ENCODE results near the gene THADA.
"Not testable (repeated sequence)": the region's sequence is repeated elsewhere in the genome, so short reads cannot be mapped to it uniquely, and the experiment has no call there.

THADA gene

DNA sequence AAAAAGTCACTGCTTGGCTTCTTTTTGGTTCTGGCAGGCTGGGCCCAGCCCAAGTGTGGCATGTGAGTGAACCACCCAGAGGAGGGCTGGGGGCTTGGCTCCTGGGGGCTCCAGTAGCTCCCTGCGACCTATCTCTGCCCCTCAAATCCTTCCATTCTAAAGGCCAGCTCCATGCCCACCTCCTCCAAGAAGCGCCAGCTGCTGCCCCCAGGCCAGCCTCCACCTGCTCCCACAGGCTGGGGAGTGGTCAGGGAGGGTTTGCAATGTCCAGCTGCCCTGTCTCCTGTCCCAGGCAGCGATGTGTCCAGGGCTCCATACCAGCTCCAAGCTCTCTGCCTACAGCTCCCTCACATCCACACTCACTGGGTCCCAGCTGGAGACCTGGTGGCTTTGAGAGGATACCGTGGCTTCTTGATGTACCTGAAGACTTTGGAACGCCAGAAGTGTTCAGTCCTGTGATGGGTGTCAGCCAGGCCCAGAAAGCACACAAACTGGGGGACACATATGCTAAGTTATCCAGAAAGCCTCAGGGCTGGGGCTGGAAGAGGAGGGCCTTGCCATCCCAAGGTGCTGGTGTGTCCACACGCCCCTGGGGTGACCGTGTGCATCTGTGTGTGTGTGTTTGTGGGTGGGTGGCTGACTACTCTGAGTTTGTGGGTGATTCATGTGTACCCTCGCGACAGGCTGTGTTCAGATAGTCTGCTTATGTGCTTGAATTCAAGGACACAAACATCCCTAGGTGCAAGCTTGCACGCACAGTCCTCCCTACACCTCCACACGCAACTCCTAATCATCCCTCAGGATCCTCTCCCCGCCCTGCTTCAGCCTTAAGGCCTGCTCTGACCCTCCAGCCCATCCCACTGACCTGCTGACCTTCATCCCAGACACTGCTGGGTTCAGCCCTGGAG lies 402.8 kb downstream of the THADA start:
- no peak for DNase-seq

DNA sequence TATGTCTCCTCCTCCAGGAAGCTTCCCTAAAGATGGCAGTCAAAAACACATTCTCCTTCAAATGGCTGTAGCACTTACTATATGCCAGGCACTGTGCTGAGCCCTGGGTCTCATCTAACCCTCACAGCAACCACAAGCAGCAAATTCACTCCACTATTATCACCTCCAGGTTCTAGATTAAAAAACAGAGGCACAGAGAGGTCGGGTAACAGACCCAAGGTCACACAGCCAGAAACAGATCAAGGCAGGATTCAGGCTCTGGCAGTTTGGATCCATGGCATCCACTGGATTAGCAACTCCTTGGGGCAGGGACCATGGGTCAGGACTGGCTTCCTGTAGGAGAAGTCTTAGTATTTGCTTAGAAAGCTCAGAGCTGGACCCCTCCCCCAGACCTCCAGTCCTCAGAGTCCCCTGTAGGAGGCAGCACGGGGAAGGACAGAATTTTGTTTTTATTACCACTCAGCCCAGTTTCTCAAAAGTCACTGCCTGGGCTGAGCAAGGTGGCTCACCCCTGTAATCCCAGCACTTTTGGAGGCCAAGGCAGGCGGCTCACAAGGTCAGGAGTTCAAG lies 403.8 kb downstream of the THADA start:
- DNase-seq, result peak; percentile 19

DNA sequence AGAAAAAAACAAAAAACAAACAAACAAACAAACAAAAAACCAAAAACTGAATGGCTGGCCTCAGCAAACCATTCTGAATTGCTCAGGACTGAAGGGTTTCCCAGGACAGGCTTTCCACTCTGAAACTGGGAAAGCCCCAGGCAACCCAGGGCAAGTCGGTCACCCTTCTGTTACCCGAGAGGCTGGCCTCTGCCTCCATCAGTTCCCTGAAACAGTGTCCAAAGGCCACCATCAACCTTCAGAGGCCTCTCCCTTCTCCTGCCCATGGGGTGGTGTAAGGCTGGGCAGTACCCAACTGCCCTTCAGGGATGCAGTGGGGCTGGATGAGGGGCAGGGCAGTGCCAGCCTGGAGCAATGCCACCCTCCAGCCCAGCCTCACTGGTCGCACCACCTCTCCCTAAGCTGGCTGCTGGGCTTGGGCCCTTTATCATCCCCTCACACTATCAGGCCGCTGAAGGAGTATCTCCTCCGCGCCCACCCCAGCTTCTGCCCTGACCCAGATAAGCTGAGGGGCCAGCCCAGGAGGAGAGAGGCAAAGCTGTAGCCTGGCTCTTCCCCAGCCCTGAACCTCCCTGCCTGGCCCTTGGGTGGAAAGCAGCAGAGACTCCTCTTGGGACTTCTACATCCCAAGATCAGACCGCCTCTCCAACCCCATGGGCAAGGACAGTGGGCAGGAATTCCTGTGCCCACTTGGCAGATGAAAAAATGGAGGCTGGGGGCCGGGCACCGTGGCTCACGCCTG lies 405.4 kb downstream of the THADA start:
- no peak for DNase-seq

DNA sequence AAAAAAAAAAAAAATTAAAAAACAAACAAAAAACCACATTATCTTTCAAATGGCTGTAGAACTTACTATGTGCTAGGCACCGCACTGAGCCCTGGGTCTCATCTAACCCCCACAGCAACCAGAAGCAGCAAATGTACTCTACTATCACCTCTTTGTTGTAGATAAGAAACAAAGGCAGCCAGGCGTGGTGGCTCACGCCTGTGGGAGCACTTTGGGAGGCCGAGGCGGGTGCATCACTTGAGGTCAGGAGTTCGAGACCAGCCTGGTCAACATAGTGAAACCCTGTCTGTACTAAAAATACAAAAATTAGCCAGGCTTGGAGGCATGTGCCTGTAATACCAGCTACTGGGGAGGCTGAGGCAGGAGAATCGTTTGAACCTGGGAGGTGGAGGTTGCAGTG lies 406.0 kb downstream of the THADA start:
- DNase-seq, result not testable (repeated sequence)

GRCh38 chr2:43188561-43189386 lies 407.1 kb downstream of the THADA start:
- DNase-seq, result no peak

DNA sequence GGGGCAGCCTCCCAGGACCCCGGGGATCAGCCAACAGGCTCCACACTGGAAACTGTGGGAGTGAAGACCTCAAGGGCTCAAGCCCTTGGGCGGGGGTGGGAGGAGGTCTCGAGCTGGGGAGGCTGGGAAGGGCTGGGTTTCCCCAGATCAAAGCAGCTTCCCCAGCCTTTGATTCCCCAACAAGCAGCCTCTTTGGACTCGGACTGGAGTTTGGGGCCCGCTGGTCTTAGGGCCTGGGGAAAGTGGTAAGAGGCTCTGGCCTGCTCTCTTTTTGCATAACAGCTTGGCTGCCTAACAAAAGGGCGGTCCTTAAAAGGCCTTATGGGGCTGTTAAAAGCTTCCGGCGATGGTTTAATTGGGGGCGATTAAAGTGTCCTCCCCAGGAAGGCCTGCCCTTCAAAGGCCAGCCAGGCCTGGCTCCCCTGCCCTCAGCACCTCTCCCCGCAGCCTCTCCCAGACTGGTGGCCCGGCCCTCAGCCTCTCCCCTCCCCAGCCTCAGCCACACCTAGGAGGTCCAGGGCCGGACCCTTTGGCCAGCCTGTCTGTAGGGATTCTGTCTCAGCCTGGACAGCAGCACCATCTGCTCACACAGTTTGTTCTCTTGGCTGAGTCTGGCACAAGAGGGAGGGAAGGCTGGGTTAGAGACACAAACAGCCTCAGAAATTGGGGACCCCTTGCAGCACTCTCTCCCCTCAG lies 409.0 kb downstream of the THADA start:
- no peak for DNase-seq

DNA sequence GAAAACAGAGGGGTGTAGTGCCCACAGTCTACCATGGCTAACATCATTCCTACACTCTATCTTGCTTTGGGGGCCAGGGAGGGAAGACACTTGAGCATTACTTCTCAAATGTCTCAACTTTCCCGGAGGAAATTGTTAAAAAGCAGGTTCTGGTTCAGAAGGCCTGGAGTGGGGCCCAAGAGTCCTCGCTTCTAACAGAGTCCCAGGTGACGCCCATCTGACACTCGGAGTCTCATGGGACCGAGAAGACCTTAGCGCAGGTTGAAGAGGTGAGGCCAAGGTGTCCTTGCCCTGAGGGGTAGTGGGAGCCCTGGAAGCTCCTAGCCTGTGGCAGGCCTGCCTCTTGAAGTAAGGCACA lies 409.5 kb downstream of the THADA start:
- DNase-seq, result no peak

GRCh38 chr2:43185146-43185545 lies 410.7 kb downstream of the THADA start:
- no peak for DNase-seq

- no peak for DNase-seq
These were observed 411.4 kb downstream of the THADA start for GRCh38 chr2:43184339-43184895.

DNA sequence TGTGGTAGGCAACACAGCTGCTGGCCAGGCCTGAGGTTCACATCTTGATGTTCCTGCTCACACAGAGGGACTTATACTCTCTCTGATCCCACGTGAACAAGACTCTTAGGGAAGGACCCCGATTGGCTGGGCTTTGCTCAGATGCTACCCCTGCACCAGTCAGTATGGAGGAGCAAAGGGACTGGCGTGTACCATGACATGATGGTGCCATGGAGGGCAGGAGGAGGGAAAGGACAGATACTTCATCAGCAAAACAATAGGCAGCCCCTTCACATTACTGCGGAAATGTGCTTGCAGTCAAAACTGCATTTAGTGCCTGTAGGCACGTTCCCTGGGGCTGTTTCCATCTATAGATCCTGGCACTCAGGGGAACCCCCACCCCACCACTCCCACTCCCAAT lies 412.1 kb downstream of the THADA start:
- no peak for DNase-seq

DNA sequence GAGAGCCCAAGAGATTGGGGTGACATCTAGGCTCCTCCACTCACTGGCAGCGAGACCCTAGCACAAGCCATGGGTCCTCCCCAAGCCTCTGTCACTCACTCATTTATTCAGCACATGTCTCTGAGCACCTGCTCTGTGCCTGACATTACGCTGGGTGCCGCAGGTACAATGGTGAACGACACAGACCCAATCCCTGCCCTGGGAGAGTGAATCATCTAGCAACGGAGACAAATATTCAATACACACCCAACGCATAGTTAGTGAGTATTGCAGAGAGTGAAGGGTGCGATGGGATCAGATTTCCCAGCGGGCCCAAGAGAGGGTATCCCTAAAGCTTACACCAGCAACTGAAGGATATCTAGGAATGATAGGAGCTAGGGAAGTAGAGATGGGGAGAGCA lies 414.9 kb downstream of the THADA start:
- DNase-seq, result no peak
